HepG2 (cell line): ENCODE results near the gene CIB1. TPM values are rescaled to one million over a fixed set of nuclear protein-coding genes. Genes with fewer than 3 reads are reported as not detected.
A peak's percentile ranks its signal among the peaks of the same experiment; 100 is the strongest.

Experiments used
- ATRX ChIP-seq: sonication (generic); formaldehyde crosslinking; IDR thresholded peaks from 2 replicates; pipeline ENCODE4 v1.4.0; 2020; ENCODE audit warnings: missing genetic modification reagents, borderline replicate concordance
- CBFB ChIP-seq: sonication (generic); formaldehyde crosslinking; IDR thresholded peaks from 2 replicates; pipeline ENCODE4 v1.4.0; 2020; ENCODE audit warnings: missing genetic modification reagents
- CSRNP1 ChIP-seq: sonication (generic); formaldehyde crosslinking; IDR thresholded peaks from 2 replicates; pipeline ENCODE4 v1.8.1; 2023; ENCODE audit warnings: mild to moderate bottlenecking, missing genetic modification reagents
- LCORL ChIP-seq, 2 experiments: fragments of 450-650 bp in 1 of 2; sonication (generic) in 1 of 2; formaldehyde crosslinking in 1 of 2; IDR thresholded peaks; 2 replicates each; pipeline versions ENCODE4 v1.5.0 to v1.6.1; 2017 to 2020; ENCODE audit warnings: antibody characterized with exemption in 1 of 2, missing genetic modification reagents in 1 of 2
- MTA1 ChIP-seq: sonication (generic); formaldehyde crosslinking; IDR thresholded peaks from 2 replicates; pipeline ENCODE4 v1.4.0; 2020; ENCODE audit warnings: missing genetic modification reagents, mild to moderate bottlenecking, borderline replicate concordance
- NAIF1 ChIP-seq: sonication (generic); formaldehyde crosslinking; IDR thresholded peaks from 2 replicates; pipeline ENCODE4 v1.5.0; 2020; ENCODE audit warnings: mild to moderate bottlenecking, missing genetic modification reagents, borderline replicate concordance
- PRMT3 ChIP-seq: sonication (generic); formaldehyde crosslinking; IDR thresholded peaks from 2 replicates; pipeline ENCODE4 v1.8.1; 2022; ENCODE audit warnings: low read depth, mild to moderate bottlenecking, moderate library complexity, missing genetic modification reagents, borderline replicate concordance
- REXO4 ChIP-seq: sonication (generic); formaldehyde crosslinking; IDR thresholded peaks from 2 replicates; pipeline ENCODE4 v1.8.0; 2022; ENCODE audit warnings: missing genetic modification reagents, mild to moderate bottlenecking, borderline replicate concordance
- SP4 ChIP-seq: sonication (generic); formaldehyde crosslinking; IDR thresholded peaks from 2 replicates; pipeline ENCODE4 v1.8.1; 2023; ENCODE audit warnings: mild to moderate bottlenecking, missing genetic modification reagents
- SP5 ChIP-seq: IDR thresholded peaks from 2 replicates; pipeline ENCODE4 v1.6.1; 2016; ENCODE audit warnings: low read depth, borderline replicate concordance
- TEAD3 ChIP-seq: optimal IDR thresholded peaks from 2 replicates; pipeline ENCODE3; 2016; ENCODE audit warnings: borderline replicate concordance
- TFE3 ChIP-seq: IDR thresholded peaks from 2 replicates; pipeline ENCODE4 v1.6.1; 2016
- TMF1 ChIP-seq: sonication (generic); formaldehyde crosslinking; IDR thresholded peaks from 2 replicates; pipeline ENCODE4 v1.8.1; 2022; ENCODE audit warnings: low read depth, missing genetic modification reagents
- YEATS2 ChIP-seq: sonication (generic); formaldehyde crosslinking; IDR thresholded peaks from 2 replicates; pipeline ENCODE4 v1.4.0; 2020; ENCODE audit warnings: missing genetic modification reagents, borderline replicate concordance
- ZBTB43 ChIP-seq: sonication (generic); formaldehyde crosslinking; conservative IDR thresholded peaks from 2 replicates; pipeline ENCODE4 v1.4.0; 2020; ENCODE audit warnings: missing genetic modification reagents
- ZNF10 ChIP-seq: sonication (generic); formaldehyde crosslinking; IDR thresholded peaks from 2 replicates; pipeline ENCODE4 v1.4.0; 2020; ENCODE audit warnings: mild to moderate bottlenecking, low read depth, missing genetic modification reagents, borderline replicate concordance
- ZNF329 ChIP-seq: sonication (generic); formaldehyde crosslinking; IDR thresholded peaks from 2 replicates; pipeline ENCODE4 v1.9.0; 2021; ENCODE audit warnings: low read depth, mild to moderate bottlenecking, missing genetic modification reagents
- ZNF33B ChIP-seq: sonication (generic); formaldehyde crosslinking; IDR thresholded peaks from 2 replicates; pipeline ENCODE4 v1.5.1; 2020; ENCODE audit warnings: mild to moderate bottlenecking, missing genetic modification reagents
- ZNF710 ChIP-seq: sonication (generic); formaldehyde crosslinking; IDR thresholded peaks from 2 replicates; pipeline ENCODE4 v1.5.0; 2020; ENCODE audit warnings: mild to moderate bottlenecking, missing genetic modification reagents, borderline replicate concordance
- ZNF83 ChIP-seq: sonication (generic); formaldehyde crosslinking; IDR thresholded peaks from 2 replicates; pipeline ENCODE4 v1.4.0; 2020; ENCODE audit warnings: missing genetic modification reagents, mild to moderate bottlenecking, borderline replicate concordance
- ZNF883 ChIP-seq: sonication (generic); formaldehyde crosslinking; IDR thresholded peaks from 2 replicates; pipeline ENCODE4 v1.5.1; 2020; ENCODE audit warnings: mild to moderate bottlenecking, missing genetic modification reagents; ENCODE audit errors: not compliant biosample characterization
- polyA plus RNA-seq, 8 experiments: library from polyadenylated mRNA; depleted of rRNA in 3 of 8; stranded (reverse) in 7 of 8; unstranded in 1 of 8; fragments of >200 nt; fragmentation: Illumina TruSeq in 4 of 8; extraction: Trizol in 4 of 8; gene quantifications; 2 replicates each; pipeline versions ENCODE4 v1.2.1 to v1.2.3, GENCODE V29; 2011 to 2016; ENCODE audit warnings: low read depth in 4 of 8, missing spikeins in 1 of 8, mixed read lengths in 1 of 8; ENCODE audit not compliant: insufficient read depth in 1 of 8
- total RNA-seq, 5 experiments: library from RNA; depleted of rRNA; stranded (reverse); fragments of >200 nt; fragmentation: Illumina TruSeq; extraction: Trizol; gene quantifications; 2 replicates each; pipeline ENCODE4 v1.2.3, GENCODE V29; 2016; ENCODE audit warnings: low read depth in 1 of 5

CIB1 gene
- total and polyA plus RNA-seq, 2 of the 13 experiments (the other 11 are each of a cell fraction or from before 2014, with no cell fraction given): 38.7 to 72.7 TPM

GRCh38 chr15:90184786-90185704, 48.7 kb downstream of the CIB1 start (continued):
- 0 out of 2 replicates have a peak, but pooled peaks have one; percentile 53 for TF ChIP-seq ZNF329 (CRISPR knock-in tag)
- TF ChIP-seq MTA1 (CRISPR knock-in tag): peak; percentile 55; the same call in 1 of the 2 replicates
- peak; percentile 82 for TF ChIP-seq SP5
- TF ChIP-seq ZBTB43 (CRISPR knock-in tag): 0 out of 2 replicates have a peak, but pooled peaks have one; percentile 51
- no peak for TF ChIP-seq ZNF10 (CRISPR knock-in tag)
- peak; percentile 67 for TF ChIP-seq SP4 (CRISPR knock-in tag)
- TF ChIP-seq ATRX (CRISPR knock-in tag): no peak
- TF ChIP-seq ZNF883 (CRISPR knock-in tag): peak; percentile 80
- no peak for TF ChIP-seq CSRNP1 (CRISPR knock-in tag)
- peak; percentile 38 for TF ChIP-seq TEAD3 (CRISPR knock-in tag)
- peak; percentile 44; the same call in 1 of the 2 replicates for TF ChIP-seq YEATS2 (CRISPR knock-in tag)
- TF ChIP-seq LCORL (IDR thresholded peaks at IDR 0.05): no peak
- TF ChIP-seq LCORL (CRISPR knock-in tag; IDR thresholded peaks at IDR 0.05): peak; percentile 27; the same call in 1 of the 2 replicates
- no peak for TF ChIP-seq PRMT3 (CRISPR knock-in tag)
- no peak for TF ChIP-seq TFE3 (CRISPR knock-in tag)
- 0 out of 2 replicates have a peak, but pooled peaks have one; percentile 11 for TF ChIP-seq ZNF83
- TF ChIP-seq TMF1 (CRISPR knock-in tag): no peak
- TF ChIP-seq CBFB: peak; percentile 61; the same call in 1 of the 2 replicates
- no peak for TF ChIP-seq REXO4 (CRISPR knock-in tag)
- TF ChIP-seq ZNF33B (CRISPR knock-in tag): 0 out of 2 replicates have a peak, but pooled peaks have one; percentile 18
- TF ChIP-seq NAIF1 (CRISPR knock-in tag): no peak
- TF ChIP-seq ZNF710 (CRISPR knock-in tag): no peak
